HG02642 (cell line): ENCODE measurements around the gene AWAT1.
A peak's percentile ranks its signal among the peaks of the same experiment; 100 is the strongest.
"Not testable (repeated sequence)": the region's sequence is repeated elsewhere in the genome, so short reads cannot be mapped to it uniquely, and the experiment has no call there.

Experiments
- ATAC-seq: cut with Tn5 transposase; IDR thresholded peaks from one replicate; pipeline ENCODE4 v1.9.1; 2021; ENCODE audit warnings: mild to moderate bottlenecking; ENCODE audit not compliant: unreplicated experiment, poor library complexity

Gene AWAT1

GRCh38 chrX:70234355-70234754 lies at the start of gene AWAT1:
TSS of gene AWAT1 (plus strand) at chrX:70234655. CDS start at chrX:70234696, 41 bp downstream.
- ATAC-seq, result no peak

DNA sequence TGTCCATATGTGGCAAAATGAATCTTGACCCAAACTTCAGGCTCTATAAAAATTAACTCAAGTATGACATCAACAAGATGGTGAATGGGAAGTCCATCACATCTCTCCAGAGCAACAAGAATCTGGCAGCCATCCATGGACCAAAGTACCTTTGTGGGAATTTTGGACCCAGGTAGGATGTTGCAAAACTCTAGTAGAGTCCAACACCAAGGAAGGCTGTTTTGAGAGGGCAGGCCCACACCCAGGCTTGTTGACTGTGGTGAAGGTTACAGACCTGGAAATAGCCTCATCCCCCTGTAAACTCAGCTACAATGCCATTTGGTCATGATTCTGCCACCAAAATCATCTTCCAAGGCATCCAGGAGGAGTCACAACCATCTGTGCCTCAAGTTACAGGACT lies 44.2 kb upstream of the AWAT1 start:
- no peak for ATAC-seq

DNA sequence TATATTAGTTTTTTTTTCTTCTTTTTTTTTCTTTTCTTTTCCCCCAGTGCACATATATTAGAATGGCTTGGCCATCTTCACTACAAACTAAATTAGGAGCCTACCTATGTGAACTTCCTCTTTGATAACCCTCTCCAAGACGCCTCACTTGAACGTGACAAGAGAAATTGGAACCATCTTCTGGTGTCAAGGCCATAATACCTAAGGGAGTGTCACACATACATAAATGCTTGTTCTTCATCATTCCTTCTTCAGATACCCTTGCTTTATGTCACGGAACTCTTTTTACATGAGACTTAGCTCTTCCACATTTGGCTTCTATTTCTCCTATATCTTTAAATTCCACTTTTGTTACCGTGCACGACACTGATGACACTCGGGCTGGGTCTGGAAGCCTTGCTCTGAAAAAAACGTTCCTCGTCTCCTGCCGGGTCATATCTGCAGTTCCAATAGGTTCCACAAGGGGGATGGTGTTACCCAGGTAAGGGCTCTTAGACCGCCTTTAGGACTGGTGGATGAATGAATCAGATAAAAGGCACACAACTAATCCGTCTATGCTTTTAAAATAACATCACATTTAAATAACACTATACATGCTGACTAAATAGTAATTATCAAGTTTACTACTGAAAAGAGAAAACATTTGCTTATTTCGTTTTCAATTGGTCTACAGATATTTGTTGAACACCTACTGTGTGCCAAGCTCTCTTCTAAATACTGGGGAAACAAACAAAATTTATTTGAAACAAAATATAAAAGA lies 37.3 kb upstream of the AWAT1 start:
- peak; percentile 82 for ATAC-seq

- no peak for ATAC-seq
Measured at GRCh38 chrX:70201732-70202131, 32.7 kb upstream of the AWAT1 start.

- no peak for ATAC-seq
Measured at GRCh38 chrX:70208479-70208878, 26.0 kb upstream of the AWAT1 start.

DNA sequence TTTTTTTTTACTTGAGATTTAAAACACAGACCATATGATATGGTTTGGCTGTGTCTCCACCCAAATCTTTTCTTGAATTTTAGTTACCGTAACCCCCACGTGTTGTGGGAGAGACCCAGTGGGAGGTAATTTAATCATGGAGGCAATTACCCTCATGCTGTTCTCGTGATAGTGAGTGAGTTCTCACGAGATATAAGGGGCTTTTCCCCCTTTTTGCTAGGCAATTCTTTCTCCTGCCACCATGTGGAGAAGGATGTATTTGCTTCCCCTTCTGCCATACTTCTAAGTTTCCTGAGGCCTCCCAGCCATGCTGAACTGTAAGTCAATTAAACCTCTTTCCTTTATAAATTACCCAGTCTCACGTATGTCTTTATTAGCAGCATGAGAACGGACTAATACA lies 24.9 kb upstream of the AWAT1 start:
- ATAC-seq, result not testable (repeated sequence)

- ATAC-seq, result no peak
Measured at GRCh38 chrX:70219938-70220764, 14.3 kb upstream of the AWAT1 start.

GRCh38 chrX:70226048-70226447 lies 8.4 kb upstream of the AWAT1 start:
- no peak for ATAC-seq

GRCh38 chrX:70226687-70227086 lies 7.8 kb upstream of the AWAT1 start:
- no peak for ATAC-seq

DNA sequence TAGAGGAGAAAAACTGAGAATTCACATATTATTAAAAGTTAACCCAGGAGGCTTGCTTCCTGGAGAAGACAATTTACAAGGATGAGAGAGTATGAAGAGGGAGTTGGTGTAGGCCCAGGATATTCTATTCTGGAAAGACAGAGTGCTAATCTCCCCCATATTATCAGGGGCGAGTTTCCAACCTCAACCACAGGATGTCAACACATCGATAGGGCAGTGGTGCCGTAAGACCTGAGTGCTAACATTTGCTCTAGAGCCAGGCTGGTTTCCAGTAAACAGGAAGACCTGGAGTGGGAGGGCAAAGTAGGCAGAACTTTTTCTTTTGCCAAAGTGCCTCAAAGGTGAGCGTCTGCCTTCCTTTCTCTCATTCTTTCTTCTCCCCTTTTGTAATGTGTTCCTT lies 2.8 kb upstream of the AWAT1 start:
- ATAC-seq, result no peak

- ATAC-seq, result no peak
Measured at GRCh38 chrX:70240751-70241150, 6.3 kb downstream of the AWAT1 start.

- no peak for ATAC-seq
Measured at GRCh38 chrX:70241501-70241900, 7.0 kb downstream of the AWAT1 start.

DNA sequence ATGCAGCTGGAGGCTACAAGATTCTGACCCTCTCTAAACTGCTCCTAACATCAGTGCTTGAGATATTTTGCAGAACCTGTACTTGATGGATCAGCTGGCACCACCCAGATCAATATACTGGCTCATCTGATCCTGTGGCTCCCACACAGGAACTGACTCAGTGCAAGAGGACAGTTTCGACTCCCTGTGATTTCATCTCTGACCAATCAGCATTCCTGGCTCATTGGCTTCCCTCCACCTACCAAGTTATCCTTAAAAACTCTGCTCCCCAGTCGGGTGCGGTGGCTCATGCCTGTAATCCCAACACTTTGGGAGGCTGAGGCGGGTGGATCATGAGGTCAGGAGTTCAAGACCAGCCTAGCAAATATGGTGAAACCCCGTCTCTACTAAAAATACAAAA lies 9.1 kb downstream of the AWAT1 start:
- ATAC-seq, result not testable (repeated sequence)

- ATAC-seq, result no peak
Measured at GRCh38 chrX:70244881-70245280, 10.4 kb downstream of the AWAT1 start.

DNA sequence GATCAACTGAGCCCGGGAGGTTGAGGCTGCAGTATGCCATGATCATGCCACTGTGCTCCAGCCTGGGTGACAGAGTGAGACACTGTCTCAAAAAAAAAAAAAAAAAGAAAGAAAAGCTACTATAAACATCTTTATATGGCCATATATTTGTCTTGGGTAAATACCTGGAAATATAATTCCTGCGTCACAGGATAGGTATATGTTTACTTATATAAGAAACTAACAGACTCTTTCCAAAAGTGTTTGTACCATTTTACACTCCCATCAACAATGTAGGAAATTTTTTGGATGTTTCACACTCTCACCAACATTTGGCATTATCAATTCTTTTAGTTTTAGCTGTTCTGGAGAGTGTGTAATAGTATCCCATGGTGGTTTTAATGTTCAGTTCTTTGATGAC lies 12.8 kb downstream of the AWAT1 start:
- ATAC-seq, result no peak

- no peak for ATAC-seq
Measured at GRCh38 chrX:70252491-70252890, 18.0 kb downstream of the AWAT1 start.

GRCh38 chrX:70253377-70254062 lies 19.1 kb downstream of the AWAT1 start:
- ATAC-seq, result no peak

DNA sequence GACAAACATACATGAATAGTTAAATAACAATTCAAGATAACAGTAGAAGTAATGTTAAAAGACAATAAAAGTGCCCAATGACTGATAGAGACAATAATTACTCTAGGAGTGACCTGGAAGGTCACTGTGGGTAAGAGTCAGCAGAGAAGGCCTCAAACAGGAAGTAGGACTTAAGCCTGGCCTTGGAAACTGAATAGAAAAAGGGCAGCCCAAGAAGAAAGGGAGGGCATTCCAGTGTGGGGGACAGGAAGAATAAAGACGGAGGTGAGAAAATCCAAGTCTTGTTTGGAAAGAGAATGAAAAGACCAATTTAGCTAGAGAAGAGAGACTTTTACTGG lies 19.6 kb downstream of the AWAT1 start:
- ATAC-seq, result no peak

- no peak for ATAC-seq
Measured at GRCh38 chrX:70254909-70255308, 20.5 kb downstream of the AWAT1 start.

DNA sequence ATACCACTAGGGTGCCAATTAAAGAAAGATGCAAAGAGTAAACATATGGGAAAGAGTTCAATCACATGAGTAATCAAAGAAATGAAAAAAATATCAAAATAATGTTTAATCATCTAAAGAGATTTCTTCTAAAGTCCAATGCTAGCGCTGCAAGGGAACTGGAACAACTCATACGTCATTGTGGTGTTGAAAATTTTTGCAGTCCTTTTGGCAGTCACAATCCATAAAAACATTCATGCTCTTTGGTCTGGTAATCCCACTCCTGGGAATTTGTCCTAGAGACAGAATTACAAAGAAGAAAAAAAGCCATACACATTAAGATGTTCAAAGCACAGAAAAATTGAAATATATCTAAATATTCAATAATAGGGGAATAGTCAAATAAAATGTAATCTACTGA lies 21.0 kb downstream of the AWAT1 start:
- ATAC-seq, result no peak
